ES-I3 (cell line): ENCODE results near the gene BCL2.

Source experiments
- H3K36me3 ChIP-seq: 2 replicates; pipeline ENCODE4 v1.6.1; 2013; ENCODE audit warnings: mild to moderate bottlenecking, low read length, control low read depth, moderate library complexity; ENCODE audit not compliant: insufficient read depth
- H3K4me1 ChIP-seq: 2 replicates; pipeline ENCODE4 v1.6.1; 2013; ENCODE audit warnings: mild to moderate bottlenecking, control low read depth, low read length; ENCODE audit not compliant: insufficient read depth
- H3K9ac ChIP-seq: 2 replicates; pipeline ENCODE4 v1.6.1; 2013; ENCODE audit warnings: low read depth, mild to moderate bottlenecking, low read length, moderate library complexity
- H3K9me3 ChIP-seq: 2 replicates; pipeline ENCODE4 v1.6.1; 2013; ENCODE audit warnings: mild to moderate bottlenecking, low read length, moderate library complexity; ENCODE audit not compliant: control insufficient read depth, insufficient read depth

Gene BCL2

GRCh38 chr18:63169853-63170252 lies 149.7 kb downstream of the BCL2 start:
- Histone ChIP-seq H3K36me3 (no peaks in the 10 kb centered on the region), H3K9me3 (no peaks in the 10 kb centered on the region; the same call in 1 of the 2 replicates), H3K9ac (no peak overlapping the region), H3K4me1 (no peaks in the 10 kb centered on the region)

GRCh38 chr18:63168287-63168686 lies 151.3 kb downstream of the BCL2 start:
- Histone ChIP-seq H3K36me3 (no peaks in the 10 kb centered on the region), H3K9me3 (no peaks in the 10 kb centered on the region), H3K9ac (no peak overlapping the region), H3K4me1 (no peaks in the 10 kb centered on the region)

- Histone ChIP-seq H3K4me1 (no peaks in the 10 kb centered on the region; the same call in 1 of the 2 replicates), H3K9ac (no peak overlapping the region), H3K36me3 (no peaks in the 10 kb centered on the region), H3K9me3 (no peaks in the 10 kb centered on the region)
Measured at GRCh38 chr18:63166142-63166541, 153.4 kb downstream of the BCL2 start.

GRCh38 chr18:63164396-63164795 lies 155.2 kb downstream of the BCL2 start:
- no peaks in the 10 kb centered on the region for H3K9me3 ChIP-seq
- H3K4me1 ChIP-seq: no peaks in the 10 kb centered on the region; the same call in 1 of the 2 replicates
- H3K36me3 ChIP-seq: no peaks in the 10 kb centered on the region
- no peak overlapping the region for H3K9ac ChIP-seq

- Histone ChIP-seq H3K9ac (no peak overlapping the region), H3K9me3 (no peaks in the 10 kb centered on the region), H3K36me3 (no peaks in the 10 kb centered on the region), H3K4me1 (no peaks in the 10 kb centered on the region; the same call in 1 of the 2 replicates)
Measured at GRCh38 chr18:63162271-63163014, 157.1 kb downstream of the BCL2 start.

- H3K9ac ChIP-seq: no peak overlapping the region
- no peaks in the 10 kb centered on the region for H3K9me3 ChIP-seq
- no peaks in the 10 kb centered on the region for H3K36me3 ChIP-seq
- no peaks in the 10 kb centered on the region; the same call in 1 of the 2 replicates for H3K4me1 ChIP-seq
Measured at GRCh38 chr18:63161761-63162195, 157.8 kb downstream of the BCL2 start.

GRCh38 chr18:63161032-63161760 lies 158.4 kb downstream of the BCL2 start:
- no peaks in the 10 kb centered on the region for H3K36me3 ChIP-seq
- no peaks in the 10 kb centered on the region; the same call in 1 of the 2 replicates for H3K4me1 ChIP-seq
- no peaks in the 10 kb centered on the region for H3K9me3 ChIP-seq
- H3K9ac ChIP-seq: no peak overlapping the region

GRCh38 chr18:63160172-63160995 lies 159.2 kb downstream of the BCL2 start:
- Histone ChIP-seq H3K36me3 (no peaks in the 10 kb centered on the region), H3K9me3 (no peaks in the 10 kb centered on the region), H3K9ac (no peak overlapping the region), H3K4me1 (no peaks in the 10 kb centered on the region; the same call in 1 of the 2 replicates)

GRCh38 chr18:63159590-63159989 lies 160.0 kb downstream of the BCL2 start:
- no peaks in the 10 kb centered on the region for H3K9me3 ChIP-seq
- H3K36me3 ChIP-seq: no peaks in the 10 kb centered on the region
- H3K9ac ChIP-seq: no peak overlapping the region
- no peaks in the 10 kb centered on the region; the same call in 1 of the 2 replicates for H3K4me1 ChIP-seq

- H3K9me3 ChIP-seq: no peaks in the 10 kb centered on the region
- no peaks in the 10 kb centered on the region; the same call in 1 of the 2 replicates for H3K4me1 ChIP-seq
- no peaks in the 10 kb centered on the region for H3K36me3 ChIP-seq
- H3K9ac ChIP-seq: no peak overlapping the region
Measured at GRCh38 chr18:63158676-63159291, 160.8 kb downstream of the BCL2 start.

GRCh38 chr18:63158012-63158631 lies 161.4 kb downstream of the BCL2 start:
- Histone ChIP-seq H3K4me1 (no peaks in the 10 kb centered on the region; the same call in 1 of the 2 replicates), H3K36me3 (no peaks in the 10 kb centered on the region), H3K9me3 (no peaks in the 10 kb centered on the region), H3K9ac (no peak overlapping the region)

- Histone ChIP-seq H3K4me1 (no peaks in the 10 kb centered on the region; the same call in 1 of the 2 replicates), H3K9me3 (no peaks in the 10 kb centered on the region), H3K9ac (no peak overlapping the region)
Measured at GRCh38 chr18:63157293-63158011, 162.1 kb downstream of the BCL2 start.

More at GRCh38 chr18:63157293-63158011, 162.1 kb downstream of the BCL2 start:
- no peaks in the 10 kb centered on the region for H3K36me3 ChIP-seq
